ENCODE data around the gene KRT35. TPM values are rescaled to one million over a fixed set of nuclear protein-coding genes. Genes with fewer than 3 reads are reported as not detected.

KRT35 gene
- total and polyA plus RNA-seq, 4 donors, result not detected

- DNase-seq, result no peak
- no peak for TF ChIP-seq CTCF (IDR thresholded peaks at IDR 0.05; ENCODE audit: control extremely low read depth, extremely low read depth)
- no peaks in the 10 kb centered on the region for H3K27me3 ChIP-seq (ENCODE audit: control insufficient read depth in 3 of 3, insufficient read depth in 3 of 3, low read length in 2 of 3)
- 93 to 97% methylated on average over 10 of the region's 10 CpGs for WGBS, 2 donors
- no peak within 1 kb of the TSS for H3K9ac ChIP-seq (ENCODE audit: insufficient read depth in 1 of 2, low read length in 2 of 2)
- H3K4me3 ChIP-seq, result no peak within 1 kb of the TSS
- peaks cover 0 to 3% (median 0%) of the 10 kb centered on the region in 4 donors for H3K9me3 ChIP-seq (ENCODE audit: control insufficient read depth in 4 of 4, insufficient read depth in 3 of 4, low read length in 3 of 4)
- no peaks in the 10 kb centered on the region for H3K36me3 ChIP-seq (ENCODE audit: control insufficient read depth in 4 of 4, insufficient read depth in 4 of 4, low read length in 4 of 4)
- no peak within 1 kb of the TSS for H3K27ac ChIP-seq (ENCODE audit: low read depth in 1 of 2, low read length in 1 of 2)
- no peaks in the 10 kb centered on the region for H3K4me1 ChIP-seq (ENCODE audit: control insufficient read depth in 5 of 5, insufficient read depth in 5 of 5, low read length in 5 of 5)
- ATAC-seq (ENCODE audit: insufficient read depth, low FRiP score), result no peak
These were observed 40.4 kb downstream of the KRT35 start, which contains the start of gene KRT38 for GRCh38 chr17:41440531-41441033. Gene KRT38 (minus strand): TSS chr17:41440983. CDS start chr17:41440921, 62 bp downstream.

GRCh38 chr17:41439375-41439774 is 41.6 kb downstream of the KRT35 start:
- Histone ChIP-seq H3K36me3 (ENCODE audit: control insufficient read depth in 4 of 4, insufficient read depth in 4 of 4, low read length in 4 of 4) (no peaks in the 10 kb centered on the region), H3K4me1 (ENCODE audit: control insufficient read depth in 5 of 5, insufficient read depth in 5 of 5, low read length in 5 of 5) (no peaks in the 10 kb centered on the region), H3K27ac (ENCODE audit: low read depth in 1 of 2, low read length in 1 of 2) (no peak overlapping the region), H3K9ac (ENCODE audit: insufficient read depth in 1 of 2, low read length in 2 of 2) (no peak overlapping the region), H3K4me3 (no peak overlapping the region), H3K9me3 (ENCODE audit: control insufficient read depth in 4 of 4, insufficient read depth in 3 of 4, low read length in 3 of 4) (peaks cover 0 to 3% (median 0%) of the 10 kb centered on the region in 4 donors), H3K27me3 (ENCODE audit: control insufficient read depth in 3 of 3, insufficient read depth in 3 of 3, low read length in 2 of 3) (no peaks in the 10 kb centered on the region)
- 51 to 59% methylated on average over 5 of the region's 5 CpGs for WGBS, 2 donors
- no peak for ATAC-seq (ENCODE audit: insufficient read depth, low FRiP score)
- no peak for TF ChIP-seq CTCF (IDR thresholded peaks at IDR 0.05; ENCODE audit: control extremely low read depth, extremely low read depth)
- no peak for DNase-seq

- no peak for TF ChIP-seq CTCF (IDR thresholded peaks at IDR 0.05; ENCODE audit: control extremely low read depth, extremely low read depth)
- H3K9me3 ChIP-seq (ENCODE audit: control insufficient read depth in 4 of 4, insufficient read depth in 3 of 4, low read length in 3 of 4), result peaks cover 0 to 3% (median 0%) of the 10 kb centered on the region in 4 donors
- no peak overlapping the region for H3K27ac ChIP-seq (ENCODE audit: low read depth in 1 of 2, low read length in 1 of 2)
- ATAC-seq (ENCODE audit: insufficient read depth, low FRiP score) (no peak), DNase-seq (no peak)
- no peaks in the 10 kb centered on the region for H3K4me1 ChIP-seq (ENCODE audit: control insufficient read depth in 5 of 5, insufficient read depth in 5 of 5, low read length in 5 of 5)
- no peaks in the 10 kb centered on the region for H3K27me3 ChIP-seq (ENCODE audit: control insufficient read depth in 3 of 3, insufficient read depth in 3 of 3, low read length in 2 of 3)
- no peak overlapping the region for H3K9ac ChIP-seq (ENCODE audit: insufficient read depth in 1 of 2, low read length in 2 of 2)
- H3K4me3 ChIP-seq, result no peak overlapping the region
- H3K36me3 ChIP-seq (ENCODE audit: control insufficient read depth in 4 of 4, insufficient read depth in 4 of 4, low read length in 4 of 4), result no peaks in the 10 kb centered on the region
- WGBS, 2 donors, result 90 to 92% methylated on average over 9 of the region's 9 CpGs
These were observed 43.2 kb downstream of the KRT35 start for GRCh38 chr17:41437769-41438168.

GRCh38 chr17:41437254-41437653 is 43.7 kb downstream of the KRT35 start:
- H3K36me3 ChIP-seq (ENCODE audit: control insufficient read depth in 4 of 4, insufficient read depth in 4 of 4, low read length in 4 of 4), result no peaks in the 10 kb centered on the region
- no peak overlapping the region for H3K4me3 ChIP-seq
- DNase-seq (no peak), ATAC-seq (ENCODE audit: insufficient read depth, low FRiP score) (no peak)
- 83 to 87% methylated on average over 7 of the region's 7 CpGs for WGBS, 2 donors
- no peak overlapping the region for H3K27ac ChIP-seq (ENCODE audit: low read depth in 1 of 2, low read length in 1 of 2)
- TF ChIP-seq CTCF (IDR thresholded peaks at IDR 0.05; ENCODE audit: control extremely low read depth, extremely low read depth), result no peak
- peaks cover 0 to 3% (median 0%) of the 10 kb centered on the region in 4 donors for H3K9me3 ChIP-seq (ENCODE audit: control insufficient read depth in 4 of 4, insufficient read depth in 3 of 4, low read length in 3 of 4)
- H3K4me1 ChIP-seq (ENCODE audit: control insufficient read depth in 5 of 5, insufficient read depth in 5 of 5, low read length in 5 of 5), result no peaks in the 10 kb centered on the region
- H3K9ac ChIP-seq (ENCODE audit: insufficient read depth in 1 of 2, low read length in 2 of 2), result no peak overlapping the region
- H3K27me3 ChIP-seq (ENCODE audit: control insufficient read depth in 3 of 3, insufficient read depth in 3 of 3, low read length in 2 of 3), result no peaks in the 10 kb centered on the region

Measured in lung (tissue), 12 donors.